Testis (tissue), 3 donors: ENCODE results near the gene GMCL2. TPM values are rescaled to one million over a fixed set of nuclear protein-coding genes. Genes with fewer than 3 reads are reported as not detected.

ENCODE experiments used
- DNase-seq: peaks from one replicate; pipeline ENCODE4 v3.0.0-alpha.2; 2019
- H3K27ac ChIP-seq, 2 donors: fragments of 200-600 bp; sonication (generic); one replicate each; pipeline ENCODE4 v1.5.1; 2019
- H3K27me3 ChIP-seq: fragments of 200-600 bp; sonication (generic); one replicate; pipeline ENCODE4 v1.5.1; 2019
- H3K36me3 ChIP-seq: fragments of 200-600 bp; sonication (generic); one replicate; pipeline ENCODE4 v1.5.1; 2017; ENCODE audit warnings: low read depth; ENCODE audit errors: missing control alignments
- H3K4me1 ChIP-seq: fragments of 200-600 bp; sonication (generic); one replicate; pipeline ENCODE4 v1.5.1; 2019
- H3K4me3 ChIP-seq, 2 donors: fragments of 200-600 bp; sonication (generic); one replicate each; pipeline ENCODE4 v1.5.1; 2017 to 2019
- H3K9me3 ChIP-seq: fragments of 200-600 bp; sonication (generic); one replicate; pipeline ENCODE4 v1.5.1; 2017
- CTCF ChIP-seq, 3 experiments: fragments of 450-650 bp in 2 of 3; fragments of 200-600 bp in 1 of 3; sonication (generic) in 1 of 3; IDR thresholded peaks; one replicate each; pipeline ENCODE4 v1.5.1; 2016 to 2019; ENCODE audit warnings: antibody characterized with exemption in 3 of 3, mild to moderate bottlenecking in 2 of 3, moderate library complexity in 1 of 3
- POLR2A ChIP-seq: fragments of 450-650 bp; IDR thresholded peaks from one replicate; pipeline ENCODE4 v1.6.1; 2017; ENCODE audit warnings: antibody characterized with exemption, mild to moderate bottlenecking, moderate library complexity
- WGBS, 2 donors: methylation state at CpG; one replicate each; pipeline ENCODE4 v1.1.5; 2018; 5-methylcytosine and 5-hydroxymethylcytosine counted together
- intact Hi-C: fragments of 100-400 bp; cut with DNase I; formaldehyde crosslinking; loops from one replicate; pipeline ENCODE4 v1.15.1; 2023; ENCODE audit warnings: low total_unique reads
- polyA plus RNA-seq: library from polyadenylated mRNA; stranded (reverse); fragments of 350-450 nt; fragmentation: Illumina TruSeq; extraction: RNeasy Lipid Tissue Mini Kit (QIAGEN cat#74804); gene quantifications from one replicate; pipeline ENCODE4 v1.2.3, GENCODE V29; 2014; ENCODE audit warnings: low read depth, low replicate concordance; ENCODE audit not compliant: insufficient read depth
- total RNA-seq, 2 donors: library from RNA; depleted of rRNA; stranded (reverse); fragments of >200 nt; gene quantifications; one replicate each; pipeline ENCODE4 v1.2.3, GENCODE V29; 2016

The GMCL2 gene
- total and polyA plus RNA-seq, 3 donors from 2014 or later, result 9.8 to 53.5 (median 11.0) TPM

- Histone ChIP-seq H3K4me1 (no peaks in the 10 kb centered on the region), H3K4me3 (no peak overlapping the region), H3K27me3 (no peaks in the 10 kb centered on the region), H3K36me3 (no peaks in the 10 kb centered on the region), H3K9me3 (no peaks in the 10 kb centered on the region), H3K27ac (no peak overlapping the region)
- TF ChIP-seq POLR2A (no peak), CTCF (IDR thresholded peaks at IDR 0.05) (no peak)
- no peak for DNase-seq
- intact Hi-C loops, result no loop called here
- WGBS, 2 donors, result 77 to 83% methylated on average over 5 of the region's 5 CpGs
Observed at GRCh38 chr5:178218237-178218776, 31.1 kb upstream of the GMCL2 start.

GRCh38 chr5:178216779-178217178, 29.6 kb upstream of the GMCL2 start:
- no peaks in the 10 kb centered on the region for H3K27me3 ChIP-seq
- no peaks in the 10 kb centered on the region for H3K9me3 ChIP-seq
- no peak overlapping the region for H3K4me3 ChIP-seq
- TF ChIP-seq CTCF (IDR thresholded peaks at IDR 0.05) (no peak), POLR2A (no peak)
- H3K27ac ChIP-seq, result no peak overlapping the region
- DNase-seq, result no peak
- 96 to 98% methylated on average over 3 of the region's 3 CpGs for WGBS, 2 donors
- peaks cover 4% of the 10 kb centered on the region for H3K4me1 ChIP-seq
- intact Hi-C loops, result no loop called here
- H3K36me3 ChIP-seq, result no peaks in the 10 kb centered on the region

GRCh38 chr5:178216088-178216534, 28.9 kb upstream of the GMCL2 start:
- intact Hi-C loops, result no loop called here
- no peak for DNase-seq
- H3K27ac ChIP-seq, result no peak overlapping the region
- H3K36me3 ChIP-seq, result no peaks in the 10 kb centered on the region
- H3K4me1 ChIP-seq, result peaks cover 4% of the 10 kb centered on the region
- TF ChIP-seq CTCF (IDR thresholded peaks at IDR 0.05) (no peak), POLR2A (no peak)
- 87 to 88% methylated on average over 5 of the region's 5 CpGs for WGBS, 2 donors
- no peak overlapping the region for H3K4me3 ChIP-seq
- H3K9me3 ChIP-seq, result no peaks in the 10 kb centered on the region
- no peaks in the 10 kb centered on the region for H3K27me3 ChIP-seq

- H3K27me3 ChIP-seq, result no peaks in the 10 kb centered on the region
- DNase-seq, result no peak
- no peaks in the 10 kb centered on the region for H3K36me3 ChIP-seq
- TF ChIP-seq POLR2A (no peak), CTCF (IDR thresholded peaks at IDR 0.05) (no peak)
- H3K27ac ChIP-seq, result no peak overlapping the region
- H3K4me1 ChIP-seq, result peaks cover 4% of the 10 kb centered on the region
- intact Hi-C loops, result no loop called here
- H3K4me3 ChIP-seq, result no peak overlapping the region
- no peaks in the 10 kb centered on the region for H3K9me3 ChIP-seq
- WGBS, 2 donors, result 82 to 90% methylated on average over 8 to 13 of the region's 13 CpGs
Observed at GRCh38 chr5:178215280-178216002, 28.3 kb upstream of the GMCL2 start.
